IMR-90 (cell line): Measurements from ENCODE around the gene TK2. TPM values are rescaled to one million over a fixed set of nuclear protein-coding genes. Genes with fewer than 3 reads are reported as not detected.

ENCODE experiments used
- ATAC-seq: fragments of 200-7000 bp; cut with Tn5 transposase; 2 replicates; pipeline ENCODE4 v1.9.1; 2020; ENCODE audit warnings: low read depth, mild to moderate bottlenecking, moderate library complexity
- BruUV-seq: library from RNA; stranded (reverse); fragments of 400-500 nt; replicated peaks from 2 replicates; lab custom pipeline; 2021; lab: Mats Ljungman, UMichigan
- CTCF ChIA-PET: fragments of 300-600 bp; formaldehyde crosslinking; extraction: SDS; loops from one replicate; lab custom pipeline; 2021; ENCODE audit warnings: antibody characterized with exemption; lab: Yijun Ruan, JAX
- POLR2A ChIA-PET: fragments of 300-600 bp; sonication (Branson Sonifier 250); formaldehyde crosslinking; loops from one replicate; lab custom pipeline; 2022; ENCODE audit warnings: antibody characterized with exemption; ENCODE audit not compliant: unreplicated experiment; lab: Charles Lee
- DNase-seq: peaks from one replicate; pipeline ENCODE4 v3.0.0; 2013
- H2AFZ ChIP-seq: replicated peaks from 2 replicates; pipeline ENCODE3; 2013; ENCODE audit warnings: low read length, mild to moderate bottlenecking; ENCODE audit not compliant: poor library complexity
- H2AK5ac ChIP-seq: 2 replicates; pipeline ENCODE4 v1.6.1; 2013; ENCODE audit warnings: low read depth, low read length, inconsistent platforms
- H2AK9ac ChIP-seq: replicated peaks from 2 replicates; pipeline ENCODE3; 2013; ENCODE audit warnings: mild to moderate bottlenecking, low read depth, low read length, moderate library complexity; ENCODE audit not compliant: poor library complexity
- H2BK120ac ChIP-seq: 2 replicates; pipeline ENCODE4 v1.6.1; 2013; ENCODE audit warnings: low read depth, low read length, inconsistent platforms
- H2BK15ac ChIP-seq: 3 replicates; pipeline ENCODE4 v1.6.1; 2013; ENCODE audit warnings: low read depth, low read length, inconsistent platforms
- H2BK20ac ChIP-seq: 2 replicates; pipeline ENCODE4 v1.6.1; 2013; ENCODE audit warnings: low read depth, mild to moderate bottlenecking, inconsistent platforms, low read length, moderate library complexity
- H2BK5ac ChIP-seq: 2 replicates; pipeline ENCODE4 v1.6.1; 2013; ENCODE audit warnings: mild to moderate bottlenecking, low read depth, low read length, inconsistent platforms; ENCODE audit not compliant: poor library complexity, severe bottlenecking
- H3K14ac ChIP-seq: replicated peaks from 2 replicates; pipeline ENCODE4 v1.6.1; 2013; ENCODE audit warnings: low read depth, low read length, inconsistent platforms
- H3K18ac ChIP-seq: 2 replicates; pipeline ENCODE4 v1.6.1; 2013; ENCODE audit warnings: low read depth, low read length, control low read depth
- H3K23ac ChIP-seq: 2 replicates; pipeline ENCODE4 v1.6.1; 2013; ENCODE audit warnings: low read depth, low read length, inconsistent platforms
- H3K27ac ChIP-seq: 2 replicates; pipeline ENCODE4 v1.5.1; 2013; ENCODE audit warnings: mild to moderate bottlenecking, control low read depth, low read length; ENCODE audit not compliant: insufficient read depth
- H3K27me3 ChIP-seq: 2 replicates; pipeline ENCODE4 v1.6.1; 2013; ENCODE audit warnings: low read length; ENCODE audit not compliant: control insufficient read depth, insufficient read depth
- H3K36me3 ChIP-seq: 2 replicates; pipeline ENCODE4 v1.6.1; 2013; ENCODE audit warnings: low read length, mixed read lengths; ENCODE audit not compliant: control insufficient read depth, insufficient read depth
- H3K4ac ChIP-seq: 2 replicates; pipeline ENCODE4 v1.6.1; 2013; ENCODE audit warnings: low read depth, low read length, inconsistent platforms
- H3K4me1 ChIP-seq: 2 replicates; pipeline ENCODE4 v1.6.1; 2013; ENCODE audit warnings: low read length, mixed read lengths; ENCODE audit not compliant: control insufficient read depth, insufficient read depth
- H3K4me2 ChIP-seq: 2 replicates; pipeline ENCODE4 v1.6.1; 2013; ENCODE audit warnings: low read depth, mild to moderate bottlenecking, control low read depth, low read length, moderate library complexity
- H3K4me3 ChIP-seq: 2 replicates; pipeline ENCODE4 v1.5.1; 2013; ENCODE audit warnings: low read depth, mild to moderate bottlenecking, control low read depth, low read length, moderate library complexity; ENCODE audit not compliant: insufficient read depth
- H3K56ac ChIP-seq: 2 replicates; pipeline ENCODE4 v1.6.1; 2013; ENCODE audit warnings: low read length, inconsistent platforms; ENCODE audit not compliant: insufficient read depth; ENCODE audit errors: extremely low read depth
- H3K79me1 ChIP-seq, 2 experiments: 2 replicates each; pipeline ENCODE4 v1.6.1; 2013; ENCODE audit warnings: low read length in 2 of 2, inconsistent platforms in 1 of 2, low read depth in 1 of 2
- H3K9ac ChIP-seq: 2 replicates; pipeline ENCODE4 v1.6.1; 2013; ENCODE audit warnings: low read depth, low read length, control low read depth
- H3K9me1 ChIP-seq: 2 replicates; pipeline ENCODE4 v1.6.1; 2013; ENCODE audit warnings: low read length, inconsistent platforms; ENCODE audit not compliant: insufficient read depth
- H3K9me3 ChIP-seq: 2 replicates; pipeline ENCODE4 v1.6.1; 2013; ENCODE audit warnings: low read length; ENCODE audit not compliant: control insufficient read depth, insufficient read depth
- H4K20me1 ChIP-seq: 2 replicates; pipeline ENCODE4 v1.6.1; 2013; ENCODE audit warnings: low read length, inconsistent platforms; ENCODE audit not compliant: insufficient read depth
- H4K5ac ChIP-seq: 2 replicates; pipeline ENCODE4 v1.6.1; 2013; ENCODE audit warnings: mild to moderate bottlenecking, low read depth, low read length, control low read depth
- H4K8ac ChIP-seq, 2 experiments: 2 replicates each; pipeline ENCODE4 v1.6.1; 2013; ENCODE audit warnings: low read depth in 2 of 2, low read length in 2 of 2, control low read depth in 1 of 2, inconsistent platforms in 1 of 2
- H4K91ac ChIP-seq: 2 replicates; pipeline ENCODE4 v1.6.1; 2013; ENCODE audit warnings: low read depth, low read length, inconsistent platforms; ENCODE audit not compliant: insufficient read depth
- BHLHE40 ChIP-seq: fragments of 150-350 bp; IDR thresholded peaks from 2 replicates; pipeline ENCODE4 v1.6.1; 2016; ENCODE audit warnings: mild to moderate bottlenecking, low read depth, low read length
- CEBPB ChIP-seq: IDR thresholded peaks from 2 replicates; pipeline ENCODE4 v1.6.1; 2012; ENCODE audit warnings: low read depth, low read length, improper control_type of control experiment
- CHD1 ChIP-seq: IDR thresholded peaks from 2 replicates; pipeline ENCODE4 v1.6.1; 2012; ENCODE audit warnings: low read depth, low read length, improper control_type of control experiment
- CTCF ChIP-seq: conservative IDR thresholded peaks from 2 replicates; pipeline ENCODE4 v1.5.1; 2012; ENCODE audit warnings: mild to moderate bottlenecking, low read depth, low read length, improper control_type of control experiment
- ELK1 ChIP-seq: fragments of 150-350 bp; IDR thresholded peaks from 2 replicates; pipeline ENCODE4 v1.6.1; 2016; ENCODE audit warnings: low read depth, mild to moderate bottlenecking, low read length, moderate library complexity, borderline replicate concordance
- FOS ChIP-seq: fragments of 150-350 bp; IDR thresholded peaks from 2 replicates; pipeline ENCODE4 v1.6.1; 2016; ENCODE audit warnings: low read depth, low read length
- MAFK ChIP-seq: IDR thresholded peaks from 2 replicates; pipeline ENCODE4 v1.6.1; 2012; ENCODE audit warnings: low read depth, low read length, improper control_type of control experiment
- MAZ ChIP-seq: IDR thresholded peaks from 2 replicates; pipeline ENCODE4 v1.6.1; 2012; ENCODE audit warnings: low read depth, mild to moderate bottlenecking, low read length, improper control_type of control experiment, moderate library complexity, borderline replicate concordance
- MXI1 ChIP-seq: IDR thresholded peaks from 2 replicates; pipeline ENCODE4 v1.6.1; 2012; ENCODE audit warnings: low read depth, mild to moderate bottlenecking, low read length, moderate library complexity, borderline replicate concordance
- NFE2L2 ChIP-seq: fragments of 150-350 bp; IDR thresholded peaks from 2 replicates; pipeline ENCODE4 v1.6.1; 2016; ENCODE audit warnings: low read depth, mild to moderate bottlenecking, low read length
- POLR2A ChIP-seq: IDR thresholded peaks from 2 replicates; pipeline ENCODE4 v1.6.1; 2012; ENCODE audit warnings: mild to moderate bottlenecking, low read depth, low read length
- RAD21 ChIP-seq: IDR thresholded peaks from 2 replicates; pipeline ENCODE4 v1.6.1; 2012; ENCODE audit warnings: low read length, improper control_type of control experiment
- RCOR1 ChIP-seq: IDR thresholded peaks from 2 replicates; pipeline ENCODE4 v1.6.1; 2012; ENCODE audit warnings: mild to moderate bottlenecking, low read length, improper control_type of control experiment; ENCODE audit not compliant: insufficient replicate concordance
- RFX5 ChIP-seq: IDR thresholded peaks from 2 replicates; pipeline ENCODE4 v1.8.0; 2012; ENCODE audit warnings: low read depth, mild to moderate bottlenecking, low read length, moderate library complexity
- SMC3 ChIP-seq: fragments of 150-350 bp; IDR thresholded peaks from 2 replicates; pipeline ENCODE4 v1.6.1; 2016; ENCODE audit warnings: low read depth, mild to moderate bottlenecking, antibody characterized with exemption, low read length, moderate library complexity
- WGBS, 2 experiments: methylation state at CpG; one replicate each; pipeline versions ENCODE4 v1.1.5 to v1.1.7; 2013; ENCODE audit warnings: missing lambda C conversion rate in 2 of 2; ENCODE audit not compliant: insufficient read length in 1 of 2; ENCODE audit errors: extremely low coverage in 2 of 2; 5-methylcytosine and 5-hydroxymethylcytosine counted together
- dilution Hi-C: fragments of 300-500 bp; cut with HindIII; formaldehyde crosslinking; loops from one replicate; pipeline ENCODE4 v1.14.3; 2018; ENCODE audit warnings: low sequenced_read_pairs; ENCODE audit not compliant: unreplicated experiment
- in situ Hi-C: fragments of 300-500 bp; cut with MboI; formaldehyde crosslinking; loops from 3 replicates; pipeline ENCODE4 v1.14.3; 2019; ENCODE audit warnings: low sequenced_read_pairs, inconsistent platforms, mixed read lengths
- intact Hi-C: fragments of 100-400 bp; cut with micrococcal nuclease; formaldehyde crosslinking; loops from 2 replicates; pipeline ENCODE4 v1.10.0; 2022
- polyA plus RNA-seq, 3 experiments: library from polyadenylated mRNA; depleted of rRNA; stranded (reverse); fragments of >200 nt; gene quantifications; 2 replicates each; pipeline ENCODE4 v1.2.3, GENCODE V29; 2012; ENCODE audit warnings: low replicate concordance in 1 of 3
- total RNA-seq: library from RNA; depleted of rRNA; stranded (reverse); fragments of >200 nt; gene quantifications from 2 replicates; pipeline ENCODE4 v1.2.3, GENCODE V29; 2012
- TF ChIP-seq, protein P1 (sequence below): fragments of 150-350 bp; IDR thresholded peaks from 2 replicates; pipeline ENCODE4 v1.6.1; 2017; ENCODE audit warnings: mild to moderate bottlenecking, antibody characterized with exemption, low read length, low read depth

The TK2 gene
- total and polyA plus RNA-seq, 2 of the 4 experiments (the other 2 are of a cell fraction): 14.7 to 16.5 TPM

GRCh38 chr16:66536525-66536924 lies 13.4 kb downstream of the TK2 start:
- Histone ChIP-seq H3K18ac (no peak overlapping the region), H3K27me3 (no peaks in the 10 kb centered on the region), H3K4ac (no peak overlapping the region), H3K9me3 (no peaks in the 10 kb centered on the region), H4K20me1 (no peaks in the 10 kb centered on the region), H2AFZ (no peak overlapping the region), H3K9me1 (0 out of 2 replicates have a peak, but pooled peaks cover 4% of the 10 kb centered on the region), H3K4me1 (no peaks in the 10 kb centered on the region), H2BK5ac (no peak overlapping the region), H3K36me3 (peaks cover 20% of the 10 kb centered on the region), H3K56ac (no peak overlapping the region), H2BK120ac (no peak overlapping the region), H3K14ac (no peak overlapping the region), H2AK9ac (peak overlapping the region; percentile 34), H3K79me1 (no peaks in the 10 kb centered on the region), H3K27ac (no peak overlapping the region), H3K23ac (no peak overlapping the region), H4K91ac (no peak overlapping the region), H3K4me2 (no peak overlapping the region), H2AK5ac (no peak overlapping the region), H4K5ac (no peak overlapping the region), H2BK20ac (no peak overlapping the region), H2BK15ac (no peak overlapping the region), H3K4me3 (no peak overlapping the region), H4K8ac (no peak overlapping the region), H3K9ac (no peak overlapping the region)
- no peak for TF ChIP-seq CHD1
- TF ChIP-seq BHLHE40: no peak
- no peak for TF ChIP-seq RFX5
- no peak for TF ChIP-seq FOS
- TF ChIP-seq NFE2L2: no peak
- no peak for TF ChIP-seq RAD21
- no peak for TF ChIP-seq MXI1
- TF ChIP-seq RCOR1: no peak
- no peak for TF ChIP-seq ELK1
- TF ChIP-seq, protein P1, sequence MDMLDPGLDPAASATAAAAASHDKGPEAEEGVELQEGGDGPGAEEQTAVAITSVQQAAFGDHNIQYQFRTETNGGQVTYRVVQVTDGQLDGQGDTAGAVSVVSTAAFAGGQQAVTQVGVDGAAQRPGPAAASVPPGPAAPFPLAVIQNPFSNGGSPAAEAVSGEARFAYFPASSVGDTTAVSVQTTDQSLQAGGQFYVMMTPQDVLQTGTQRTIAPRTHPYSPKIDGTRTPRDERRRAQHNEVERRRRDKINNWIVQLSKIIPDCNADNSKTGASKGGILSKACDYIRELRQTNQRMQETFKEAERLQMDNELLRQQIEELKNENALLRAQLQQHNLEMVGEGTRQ: no peak
- TF ChIP-seq MAZ: no peak
- no peak for TF ChIP-seq POLR2A
- no peak for TF ChIP-seq SMC3
- TF ChIP-seq MAFK: no peak
- no peak for TF ChIP-seq CTCF
- no peak for TF ChIP-seq CEBPB
- intact Hi-C loops: no loop called here
- dilution Hi-C loops: no loop called here
- 83% methylated on average over 1 of the region's 4 CpGs; no CpG with 5 or more reads in 1 of the 2 experiments for WGBS, 2 experiments
- ATAC-seq (no peak), DNase-seq (no peak)
- ChIA-PET POLR2A (interaction anchor here (0.7 kb wide), 1 partner anchor 10 kb away, joined by 5 read pairs; no protein-coding TSS in a partner anchor), CTCF (interaction anchor here (0.6 kb wide), 1 partner anchor 823 kb away, joined by 5 read pairs; no protein-coding TSS in a partner anchor)
- BruUV-seq: no TSS peak
- in situ Hi-C loops: no loop called here
